ENCODE data around the gene RAB11FIP4.

Gene RAB11FIP4

DNA sequence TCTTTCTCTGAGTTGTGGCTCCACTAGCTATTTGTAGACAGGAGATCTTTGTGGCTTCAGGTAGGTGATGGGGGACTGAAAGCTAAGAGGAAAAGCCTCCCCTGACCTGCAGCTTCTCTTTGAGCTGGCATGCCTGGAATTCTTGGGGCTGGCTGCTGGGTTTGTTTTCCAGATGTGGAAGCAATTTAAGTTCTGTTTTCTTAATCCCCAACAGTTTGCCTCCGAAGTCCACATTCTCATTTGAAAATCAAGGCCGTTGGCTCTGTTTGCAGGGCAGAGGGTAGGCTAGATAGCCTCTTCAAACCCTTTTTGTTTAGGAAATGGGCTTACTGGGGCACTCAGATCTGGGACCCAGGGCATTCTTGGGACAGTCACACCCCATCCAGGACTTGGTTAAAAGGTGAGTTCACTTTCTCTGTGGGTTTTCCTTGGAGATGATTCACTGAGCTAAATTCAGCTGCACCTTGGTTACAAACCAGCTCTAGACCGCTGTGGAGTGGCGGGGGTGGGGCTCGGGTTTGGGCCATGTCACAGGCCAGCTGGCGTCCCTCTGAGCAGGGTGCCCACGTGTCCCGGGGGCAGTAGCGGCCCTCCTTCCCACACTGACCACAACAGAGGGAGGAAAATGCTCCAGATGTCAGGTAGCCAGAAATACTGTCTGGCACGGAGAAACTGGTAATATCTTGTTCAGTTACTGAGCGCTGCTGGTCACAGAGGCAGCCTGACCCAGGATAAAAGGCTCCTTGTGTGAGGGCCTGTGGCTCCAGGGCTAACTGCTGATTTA lies 108.5 kb downstream of the RAB11FIP4 start:
- H3K27ac ChIP-seq = no peak overlapping the region

DNA sequence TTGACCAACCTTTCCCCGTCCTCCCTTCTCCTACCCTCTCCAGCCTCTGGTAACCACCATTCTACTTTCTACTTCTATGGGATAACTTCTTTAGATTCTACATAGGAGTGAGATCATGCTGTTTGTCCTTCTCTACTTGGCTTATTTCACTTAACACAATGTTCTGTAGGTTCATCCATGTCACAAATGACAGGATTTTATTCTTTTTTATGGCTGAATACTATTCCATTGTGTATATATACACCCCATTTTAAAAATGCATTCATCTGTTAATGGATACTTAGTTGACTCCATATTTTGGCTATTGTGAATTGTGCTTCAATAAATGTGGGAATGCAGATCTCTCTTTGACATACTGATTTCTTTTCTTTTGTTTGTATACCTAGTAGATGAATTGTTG lies 115.0 kb downstream of the RAB11FIP4 start:
- H3K27ac ChIP-seq = no peak overlapping the region
- no peak for TF ChIP-seq ZFX (IDR thresholded peaks at IDR 0.05; ENCODE audit: borderline replicate concordance)
- TF ChIP-seq, protein P1, sequence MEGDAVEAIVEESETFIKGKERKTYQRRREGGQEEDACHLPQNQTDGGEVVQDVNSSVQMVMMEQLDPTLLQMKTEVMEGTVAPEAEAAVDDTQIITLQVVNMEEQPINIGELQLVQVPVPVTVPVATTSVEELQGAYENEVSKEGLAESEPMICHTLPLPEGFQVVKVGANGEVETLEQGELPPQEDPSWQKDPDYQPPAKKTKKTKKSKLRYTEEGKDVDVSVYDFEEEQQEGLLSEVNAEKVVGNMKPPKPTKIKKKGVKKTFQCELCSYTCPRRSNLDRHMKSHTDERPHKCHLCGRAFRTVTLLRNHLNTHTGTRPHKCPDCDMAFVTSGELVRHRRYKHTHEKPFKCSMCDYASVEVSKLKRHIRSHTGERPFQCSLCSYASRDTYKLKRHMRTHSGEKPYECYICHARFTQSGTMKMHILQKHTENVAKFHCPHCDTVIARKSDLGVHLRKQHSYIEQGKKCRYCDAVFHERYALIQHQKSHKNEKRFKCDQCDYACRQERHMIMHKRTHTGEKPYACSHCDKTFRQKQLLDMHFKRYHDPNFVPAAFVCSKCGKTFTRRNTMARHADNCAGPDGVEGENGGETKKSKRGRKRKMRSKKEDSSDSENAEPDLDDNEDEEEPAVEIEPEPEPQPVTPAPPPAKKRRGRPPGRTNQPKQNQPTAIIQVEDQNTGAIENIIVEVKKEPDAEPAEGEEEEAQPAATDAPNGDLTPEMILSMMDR (IDR thresholded peaks at IDR 0.05) = no peak

More for the DNA sequence above, 108.5 kb downstream of the RAB11FIP4 start:
- TF ChIP-seq ZFX (IDR thresholded peaks at IDR 0.05; ENCODE audit: borderline replicate concordance) = no peak
- TF ChIP-seq, protein P1 (IDR thresholded peaks at IDR 0.05) = no peak

DNA sequence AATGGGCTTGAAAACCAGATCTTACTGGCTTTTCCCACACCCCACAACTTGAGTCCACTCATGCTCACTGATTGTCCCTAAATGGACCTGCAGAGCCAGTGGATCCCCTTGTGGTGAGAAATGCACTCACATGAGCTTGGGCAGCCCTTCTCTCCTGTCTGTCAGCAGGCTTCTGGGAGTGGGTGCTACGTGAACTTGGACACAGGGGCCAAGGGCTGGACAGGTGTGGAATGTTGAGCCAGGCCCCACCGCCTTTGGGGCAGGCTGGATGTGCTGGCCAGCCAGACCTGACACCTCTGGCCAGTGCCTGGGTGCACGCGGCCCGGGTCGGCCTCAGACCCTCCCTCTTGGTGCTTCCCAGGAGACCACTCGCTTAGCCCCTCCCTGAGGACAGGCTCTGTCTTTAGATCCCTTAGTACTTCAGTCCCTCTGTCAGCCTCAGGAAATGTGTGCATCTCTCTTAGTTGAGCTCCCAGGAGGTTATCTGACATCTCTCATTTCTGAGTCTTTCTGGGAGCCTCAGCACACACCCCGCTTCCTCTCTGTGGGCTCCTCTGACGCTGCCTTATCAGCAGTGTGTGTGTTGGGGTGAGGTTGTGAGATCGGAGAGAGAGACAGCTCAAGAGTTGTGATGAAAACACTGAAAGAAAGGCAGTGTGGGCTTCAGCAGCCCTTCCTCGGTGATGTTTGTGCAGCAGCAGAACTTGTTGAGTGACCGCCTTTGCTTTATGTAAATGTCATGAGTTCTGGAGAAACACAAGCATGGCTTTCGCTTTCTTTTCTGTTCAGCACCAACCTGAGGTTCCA lies 117.0 kb downstream of the RAB11FIP4 start:
- no peak for TF ChIP-seq ZFX (IDR thresholded peaks at IDR 0.05; ENCODE audit: borderline replicate concordance)
- TF ChIP-seq, protein P1 (IDR thresholded peaks at IDR 0.05) = 0 out of 2 replicates have a peak, but pooled peaks have one; percentile 11
- H3K27ac ChIP-seq = no peak overlapping the region

DNA sequence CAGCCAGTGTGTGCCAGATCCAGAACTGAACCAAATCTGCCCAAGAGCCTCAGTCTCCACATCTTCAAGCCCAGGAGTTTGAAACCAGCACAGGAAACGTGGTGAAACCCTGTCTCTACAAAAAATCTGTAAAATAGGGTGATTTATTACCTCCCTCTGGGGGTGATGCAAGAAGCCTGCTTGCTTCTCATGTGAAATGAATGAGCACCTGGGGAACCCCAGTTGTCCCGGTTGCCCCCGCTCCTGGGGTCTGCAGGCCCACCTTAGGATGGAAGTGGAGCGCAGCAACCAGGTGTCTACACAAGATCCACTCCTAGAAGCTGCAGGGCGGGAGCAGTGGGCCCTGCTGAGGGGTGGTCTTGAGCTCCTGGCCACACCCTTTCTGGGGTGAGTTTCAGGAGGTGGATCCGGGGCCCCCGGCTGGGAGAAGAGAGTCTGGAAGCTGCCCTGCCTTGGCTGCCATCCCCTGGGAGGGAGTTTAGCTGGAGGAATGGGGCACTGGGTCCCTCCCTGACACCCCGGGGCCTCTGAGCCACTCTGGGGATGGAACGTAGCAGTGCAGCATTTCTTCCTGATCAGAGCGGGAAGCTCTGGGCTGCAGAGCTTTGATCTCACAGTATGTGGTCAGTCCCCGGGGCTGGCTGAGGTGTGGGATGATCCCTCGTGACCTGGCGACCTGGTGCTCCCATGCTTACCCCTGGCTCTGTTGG lies 117.8 kb downstream of the RAB11FIP4 start:
- H3K27ac ChIP-seq = no peak overlapping the region
- TF ChIP-seq, protein P1 (IDR thresholded peaks at IDR 0.05) = no peak
- TF ChIP-seq ZFX (IDR thresholded peaks at IDR 0.05; ENCODE audit: borderline replicate concordance) = no peak

DNA sequence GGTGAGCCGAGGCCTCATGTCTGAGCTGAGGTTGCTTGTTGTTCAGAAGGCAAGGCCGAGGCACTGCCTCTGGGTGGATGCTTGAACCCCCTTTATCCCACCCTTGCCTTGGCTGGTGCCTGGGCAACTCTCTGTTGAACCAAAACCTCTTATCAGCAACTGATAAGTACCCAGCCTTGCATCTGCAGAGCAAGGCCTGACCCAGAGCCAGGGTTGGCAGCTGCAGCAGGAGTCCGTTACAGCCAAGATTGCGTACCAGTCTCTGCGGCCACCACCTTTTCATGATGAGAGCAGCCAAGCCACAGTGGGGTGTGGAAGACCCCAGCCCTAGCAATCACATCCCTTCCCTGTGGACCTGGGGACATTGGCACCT lies 118.3 kb downstream of the RAB11FIP4 start:
- H3K27ac ChIP-seq = no peak overlapping the region
- TF ChIP-seq, protein P1 (IDR thresholded peaks at IDR 0.05) = no peak
- TF ChIP-seq ZFX (IDR thresholded peaks at IDR 0.05; ENCODE audit: borderline replicate concordance) = no peak

DNA sequence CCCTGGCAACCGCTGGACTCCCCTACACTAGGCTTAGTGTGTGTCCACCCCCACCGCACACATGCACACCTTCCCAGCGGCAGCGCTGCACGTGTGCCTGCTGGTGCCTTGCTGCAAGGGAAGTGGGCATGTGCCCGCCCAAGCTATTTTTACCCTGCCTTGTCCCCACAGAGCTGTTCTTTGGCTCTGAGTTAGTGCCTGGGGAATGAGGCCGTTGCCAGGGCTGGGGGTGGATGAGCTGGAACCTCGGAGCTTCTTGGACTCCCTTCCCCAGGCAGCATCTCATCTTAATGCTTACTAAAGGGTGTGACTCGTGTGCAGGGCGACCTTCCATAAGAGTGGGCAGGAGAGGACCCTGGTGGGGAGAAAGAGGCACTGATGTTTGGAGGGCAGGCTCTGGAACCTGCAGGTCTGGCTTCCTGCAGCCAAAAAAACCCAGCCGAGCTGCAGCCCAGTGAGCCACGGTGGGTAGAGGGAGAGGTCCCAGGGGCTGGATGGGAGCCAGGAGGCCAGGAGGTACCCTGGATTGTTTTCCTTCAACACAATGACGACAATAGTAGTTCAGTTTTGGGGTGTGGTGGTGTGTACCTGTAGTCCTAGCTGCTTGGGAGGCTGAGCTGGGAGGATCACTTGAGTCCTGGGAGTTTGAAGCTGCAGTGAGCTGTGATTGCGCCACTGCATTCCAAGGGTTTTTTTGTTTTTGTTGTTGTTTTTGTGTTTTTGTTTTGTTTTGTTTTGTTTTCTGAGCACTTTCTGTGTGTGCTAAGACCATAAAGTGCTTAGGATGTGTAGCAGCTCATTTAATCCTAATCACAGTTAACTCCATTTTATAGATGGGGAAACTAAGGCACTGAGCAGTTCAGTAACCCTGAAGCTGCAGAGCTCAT lies 119.1 kb downstream of the RAB11FIP4 start:
- H3K27ac ChIP-seq = no peak overlapping the region
- TF ChIP-seq, protein P1 (IDR thresholded peaks at IDR 0.05) = no peak
- TF ChIP-seq ZFX (IDR thresholded peaks at IDR 0.05; ENCODE audit: borderline replicate concordance) = no peak

Measured in 22Rv1 (cell line).